ENCODE measurements around the gene NPFFR1.

The NPFFR1 gene

DNA sequence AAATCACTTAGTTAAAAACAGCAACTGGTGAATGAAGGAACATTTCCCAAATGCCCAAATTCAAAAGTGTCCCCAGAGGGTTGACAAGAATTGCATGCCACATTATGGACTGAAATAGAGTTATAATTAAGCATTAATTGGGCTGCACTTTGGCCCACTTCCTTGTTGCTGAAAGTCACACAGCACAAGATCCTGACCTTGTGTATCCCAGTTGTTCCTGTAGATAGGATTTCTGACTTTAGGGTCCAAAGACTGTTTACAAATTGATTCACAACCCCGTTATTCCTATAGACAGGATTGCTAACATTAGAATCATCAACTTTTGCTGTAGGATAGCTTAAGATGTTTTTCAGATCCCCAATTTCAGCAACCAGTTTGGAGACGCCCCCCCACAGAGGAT is 31.5 kb upstream of the NPFFR1 start:
- DNase-seq: no peak

DNA sequence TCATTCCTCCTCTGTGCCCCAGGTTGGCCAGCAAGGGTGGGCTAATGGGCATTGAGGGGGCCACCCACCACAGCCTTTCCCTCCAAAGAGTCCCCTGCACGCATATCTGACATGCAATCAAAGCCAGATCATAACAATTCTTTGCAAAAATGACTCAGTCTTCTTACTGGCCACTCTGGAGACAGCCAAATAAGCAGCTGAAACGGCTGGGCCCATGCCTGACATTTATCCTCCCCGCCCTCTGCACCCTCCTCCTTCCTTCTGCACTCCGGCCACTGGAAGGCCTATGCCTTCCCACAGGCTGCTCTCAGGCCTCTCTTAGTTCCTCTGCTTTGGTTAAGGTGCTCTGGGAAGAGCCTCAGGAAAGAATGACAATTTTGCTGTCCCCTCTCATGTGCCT is 29.2 kb upstream of the NPFFR1 start:
- DNase-seq: no peak

DNA sequence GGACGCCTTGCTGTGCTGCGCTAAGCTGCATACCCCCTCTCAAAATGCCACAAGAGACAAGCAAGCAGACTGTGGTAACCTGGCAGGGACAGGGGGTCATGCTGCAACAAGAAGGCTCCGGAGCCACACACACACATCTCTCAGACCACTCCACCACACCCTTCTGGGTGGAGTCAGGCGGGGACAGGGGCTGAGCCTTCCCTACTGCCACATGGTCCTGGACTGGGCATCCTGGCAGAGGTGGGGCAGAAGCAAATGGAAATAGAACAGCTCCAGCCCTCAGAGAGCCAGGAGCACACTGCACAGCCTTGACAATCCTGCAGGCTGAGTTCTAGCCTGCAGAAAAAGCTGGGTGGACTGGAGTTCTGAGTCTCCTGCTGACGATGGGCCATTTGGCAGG is 28.4 kb upstream of the NPFFR1 start:
- DNase-seq: no peak

DNA sequence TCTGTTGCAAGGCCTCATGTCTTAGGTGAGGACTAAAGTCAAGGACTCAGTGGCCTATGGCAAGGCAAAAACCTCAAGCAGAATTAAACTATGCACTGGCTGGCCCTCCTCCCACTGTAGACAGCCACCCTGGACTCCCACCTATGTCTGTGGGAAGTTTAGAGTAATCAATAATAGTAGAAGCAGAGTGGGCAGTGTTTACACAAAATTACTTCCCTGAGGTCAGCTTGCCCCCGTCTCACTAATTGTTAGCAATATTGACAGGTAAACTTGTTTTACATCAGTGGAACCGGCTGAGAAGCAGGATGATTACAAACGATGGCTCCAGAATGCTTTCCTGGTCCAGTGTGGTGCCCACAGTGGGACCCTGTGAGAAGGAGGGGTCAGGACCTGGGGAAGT is 27.9 kb upstream of the NPFFR1 start:
- DNase-seq: no peak

DNA sequence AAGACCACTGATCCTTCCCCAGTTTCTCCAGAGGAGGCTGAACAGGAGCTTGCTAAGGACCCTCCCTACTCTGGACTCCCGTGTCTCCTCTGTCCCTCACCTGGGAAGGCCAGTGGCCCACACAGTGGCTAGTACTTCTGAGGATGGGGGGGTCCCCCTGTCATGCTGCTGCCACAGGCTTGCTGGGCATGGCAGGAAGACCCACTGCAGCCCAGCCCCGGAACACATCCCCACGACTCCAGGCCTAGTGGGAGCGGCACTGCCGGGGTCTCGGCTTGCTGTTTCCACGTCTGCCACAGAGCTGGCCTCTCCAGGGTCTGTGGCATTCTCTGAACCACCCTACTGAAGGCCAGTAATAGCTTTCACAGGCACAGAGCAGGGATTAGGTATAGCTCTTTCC is 25.9 kb upstream of the NPFFR1 start:
- no peak for DNase-seq

DNA sequence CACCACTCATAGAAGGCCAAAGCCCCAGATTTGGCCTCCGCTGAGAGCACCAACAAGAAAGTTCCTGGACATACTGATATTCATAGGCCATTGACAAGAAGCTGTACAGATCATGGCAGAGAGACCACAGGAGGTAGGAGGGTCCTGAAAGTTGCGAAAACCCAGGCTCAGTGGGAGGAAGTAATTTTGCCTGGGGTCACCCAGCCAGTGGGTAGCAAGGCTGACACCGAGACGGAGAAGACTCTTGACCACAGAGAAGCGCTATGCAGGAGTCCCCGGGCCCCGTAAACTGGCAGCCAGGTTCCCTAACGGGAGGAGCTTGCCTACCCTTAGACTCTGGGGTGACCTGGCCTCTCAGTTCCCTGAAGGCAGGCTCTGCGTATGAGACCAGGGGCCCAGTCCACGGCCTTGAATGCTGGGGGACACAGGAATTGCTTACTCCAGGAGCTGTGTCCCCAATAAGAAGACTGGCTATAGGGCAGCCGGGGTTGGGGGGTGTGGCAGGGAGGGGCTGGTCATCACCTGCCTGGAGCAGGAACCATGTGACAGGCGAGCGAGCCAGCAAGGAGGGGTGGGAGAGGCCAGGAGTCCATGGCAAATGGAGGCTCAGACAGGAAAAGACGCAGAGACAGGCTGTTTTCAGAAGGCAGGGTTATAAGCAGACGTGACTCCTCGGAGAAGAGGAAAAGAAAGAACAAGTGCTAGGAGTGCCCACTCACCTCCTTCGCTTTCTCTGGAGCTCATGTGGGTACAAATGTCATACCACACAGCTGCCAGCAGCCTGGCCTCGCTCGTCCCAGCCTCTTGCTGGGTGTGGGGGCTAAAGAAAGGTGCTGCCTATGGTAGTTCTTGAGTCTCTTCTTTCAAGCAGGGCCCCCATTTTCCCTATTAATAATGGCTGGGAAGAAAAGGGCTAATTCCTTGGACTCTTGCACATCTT is 24.6 kb upstream of the NPFFR1 start:
- no peak for DNase-seq

DNA sequence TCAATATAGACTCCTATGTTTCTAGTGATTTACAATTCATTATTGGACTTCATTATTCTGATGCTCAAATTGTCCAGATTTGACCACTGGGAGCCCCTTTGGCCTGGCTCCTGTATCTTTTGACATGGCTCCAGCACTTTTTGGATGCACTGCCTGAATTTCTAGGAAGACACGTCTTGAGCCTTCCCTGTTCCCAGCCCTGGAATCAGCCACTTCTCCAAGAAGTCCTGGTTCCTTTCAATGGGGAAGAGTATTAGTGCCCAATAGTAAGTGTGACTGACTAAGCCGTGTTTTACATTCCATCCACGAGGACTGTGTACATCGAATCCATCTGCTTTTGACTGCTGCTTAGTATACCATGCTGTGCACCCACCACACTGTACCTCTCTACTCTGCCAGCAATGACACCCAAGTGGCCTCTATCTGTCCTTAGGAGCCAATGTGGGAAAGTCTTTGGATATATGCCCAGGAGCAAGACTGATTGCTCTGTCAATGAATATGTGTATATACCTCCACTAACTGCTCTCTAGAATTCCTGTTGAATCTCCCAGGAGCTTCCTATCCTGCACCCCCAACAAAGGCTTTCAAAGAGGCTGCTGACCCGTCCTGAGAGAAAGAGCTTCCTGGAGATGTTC is 23.2 kb upstream of the NPFFR1 start:
- DNase-seq: no peak

DNA sequence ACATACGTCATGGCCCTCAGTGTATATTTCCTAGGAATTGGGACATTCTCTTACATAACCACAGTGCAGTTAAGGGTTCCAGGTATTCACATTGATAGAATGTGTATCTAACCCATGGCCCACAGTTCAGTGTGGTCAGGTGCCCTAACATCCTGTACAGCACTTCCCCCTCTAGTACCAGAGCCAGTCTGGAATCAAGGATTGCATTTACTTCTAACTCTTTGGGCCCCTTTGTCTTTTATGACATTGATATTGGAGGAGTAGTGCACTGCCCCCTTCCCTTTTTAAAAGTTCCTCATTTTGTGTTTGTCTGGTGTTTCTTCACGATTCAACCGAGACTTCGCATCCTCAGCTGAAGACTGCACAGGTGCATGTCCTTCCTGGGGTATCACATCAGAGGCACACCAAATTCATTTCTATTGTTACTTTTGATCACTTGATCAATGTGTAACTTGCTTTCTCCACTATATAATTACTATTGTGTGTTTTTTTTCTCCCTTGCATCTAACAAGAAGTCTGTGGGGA is 22.4 kb upstream of the NPFFR1 start:
- DNase-seq: no peak

DNA sequence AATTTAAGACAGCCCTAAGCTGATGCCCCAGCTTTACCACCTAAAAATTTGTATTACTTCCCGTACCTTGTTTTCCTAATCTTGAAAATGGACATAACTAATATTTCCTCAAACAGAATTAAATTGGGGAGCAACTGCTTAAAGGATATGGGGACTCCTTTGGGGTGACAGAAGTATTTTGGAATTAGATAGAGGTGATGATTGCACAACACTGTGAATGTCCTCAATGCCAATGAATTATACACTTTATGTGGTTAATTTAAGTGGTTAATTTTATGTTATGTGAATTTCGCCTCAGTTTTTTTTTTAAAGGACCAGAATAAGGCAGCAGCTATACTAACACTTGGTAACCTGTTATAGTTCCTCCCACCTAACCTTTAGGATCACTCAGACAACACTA is 19.9 kb upstream of the NPFFR1 start:
- DNase-seq: no peak

DNA sequence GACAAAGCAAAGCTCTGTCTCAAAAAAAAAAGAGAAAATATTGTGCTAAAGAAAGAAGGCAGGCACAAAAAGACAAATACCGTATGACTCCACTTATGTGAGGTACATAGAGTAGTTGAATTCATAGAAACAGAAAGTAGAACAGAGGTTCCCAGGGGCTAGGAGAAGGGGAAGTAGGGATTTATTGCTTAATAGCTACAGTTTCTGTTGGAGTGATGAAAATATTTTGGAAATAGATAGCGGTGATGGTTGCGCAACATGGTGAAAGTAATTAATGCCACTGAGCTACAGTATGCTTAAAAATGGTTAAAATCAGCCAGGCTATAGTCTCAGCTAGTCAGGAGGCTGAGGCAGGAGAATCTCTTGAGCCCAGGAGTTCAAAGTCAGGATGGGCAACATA is 18.5 kb upstream of the NPFFR1 start:
- DNase-seq: no peak

DNA sequence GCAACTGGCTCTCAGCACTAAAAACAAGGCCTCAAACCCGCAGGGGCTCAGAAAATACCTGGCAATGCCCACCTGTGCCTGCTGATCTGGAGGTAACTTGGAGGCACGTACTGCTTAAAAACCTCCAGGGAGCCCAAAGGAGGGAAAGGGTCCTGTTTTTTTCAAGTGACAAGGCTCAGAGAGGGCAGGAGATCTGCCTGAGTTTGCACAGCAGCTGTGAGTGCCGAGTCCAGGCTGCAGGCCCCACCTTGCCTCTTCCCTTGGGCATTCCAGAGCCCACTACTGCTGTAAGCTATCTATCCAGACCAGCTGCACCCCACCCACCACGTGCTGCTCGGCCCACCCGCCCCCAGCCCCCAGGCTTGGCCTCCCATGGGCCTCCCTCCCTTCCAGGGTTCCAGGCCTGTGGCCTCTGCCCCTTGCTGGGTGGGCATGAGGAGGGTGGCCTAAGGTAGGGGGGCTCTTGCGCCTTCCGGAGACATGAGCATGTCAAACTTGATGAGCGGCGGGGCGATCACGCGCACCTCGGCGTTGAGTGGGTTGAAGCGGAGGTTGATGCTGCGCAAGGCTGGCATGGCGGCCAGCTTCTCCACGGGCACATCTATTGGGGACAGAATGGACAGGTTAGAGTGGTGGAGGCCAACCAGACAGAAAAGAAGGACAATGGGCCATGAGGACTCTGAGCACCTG is 17.2 kb upstream of the NPFFR1 start:
- no peak for DNase-seq

DNA sequence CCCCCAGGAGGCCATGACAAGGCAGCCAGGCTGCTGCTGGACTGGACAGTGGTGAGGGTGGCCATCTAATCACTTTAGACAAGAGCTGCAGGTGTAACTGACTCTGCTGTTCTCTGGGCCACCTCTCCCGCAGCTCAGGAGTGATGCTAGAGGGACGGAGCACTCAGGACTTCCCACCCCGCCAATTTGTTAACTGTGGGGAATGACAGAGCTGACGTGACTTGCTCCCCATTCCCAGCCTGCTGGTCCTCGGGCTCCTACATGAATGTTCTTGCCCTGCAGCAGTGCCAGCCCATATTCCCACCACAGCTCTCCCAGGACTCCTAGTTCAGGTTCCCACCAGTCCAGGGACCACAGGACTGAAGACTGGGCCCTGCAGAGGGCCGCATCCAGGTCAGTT is 16.7 kb upstream of the NPFFR1 start:
- DNase-seq: no peak

DNA sequence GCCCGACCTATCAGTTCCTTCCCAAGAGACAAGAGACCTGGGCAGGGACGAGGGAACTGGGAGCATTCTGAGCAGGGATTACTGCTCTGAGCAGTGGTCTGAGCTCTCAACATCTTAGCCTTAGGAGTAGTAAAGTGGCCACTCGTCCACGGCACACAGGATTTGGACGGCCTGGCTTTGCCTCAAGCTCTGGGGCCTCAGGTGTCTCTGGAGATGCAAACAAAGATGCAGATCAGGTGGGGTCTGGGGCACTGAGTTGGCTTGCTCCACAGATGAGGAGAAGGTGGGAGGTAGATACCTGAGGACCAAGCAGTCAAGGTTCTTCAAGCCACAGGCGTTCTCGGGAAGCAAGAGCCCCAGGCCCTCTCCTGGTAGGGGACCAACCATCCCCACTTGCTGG is 16.1 kb upstream of the NPFFR1 start:
- DNase-seq: no peak

DNA sequence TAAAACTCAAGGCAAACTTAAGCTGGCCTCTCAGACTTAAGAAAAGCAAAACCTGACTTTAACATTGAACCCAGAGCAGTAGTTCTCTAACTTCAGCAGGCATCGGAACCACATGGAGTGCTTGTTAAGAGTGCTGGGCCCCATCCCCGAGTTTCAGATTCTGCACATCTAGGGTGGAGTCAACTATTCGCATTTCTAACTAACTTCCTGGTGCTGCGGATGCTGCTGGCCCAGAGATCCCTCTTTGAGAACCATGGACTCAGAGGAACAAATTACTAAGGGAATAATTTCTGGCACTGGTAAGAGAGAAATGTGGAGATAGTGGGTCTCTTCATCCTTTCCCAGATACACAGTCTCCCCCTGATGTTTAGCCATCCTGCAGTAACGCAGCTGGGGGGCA is 14.6 kb upstream of the NPFFR1 start:
- DNase-seq: no peak

DNA sequence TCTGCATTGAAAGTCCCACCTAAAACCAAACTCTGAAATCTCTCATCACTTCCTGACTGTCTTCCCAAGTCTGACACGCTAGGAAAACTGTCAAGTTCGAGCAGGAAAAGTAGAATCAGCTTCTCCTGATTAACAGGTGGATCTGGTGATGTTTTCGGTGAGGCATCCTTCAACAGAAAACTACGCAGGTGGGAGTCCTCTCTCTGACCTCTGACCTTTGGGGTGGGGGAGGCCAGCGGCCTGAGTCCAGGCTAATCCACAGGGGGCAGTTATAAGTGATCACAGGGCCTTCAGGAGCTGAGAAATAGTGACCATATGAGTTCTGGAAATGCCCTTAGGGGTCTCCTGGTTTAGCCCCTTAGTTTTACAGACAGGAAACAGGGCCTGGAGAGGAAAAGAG is 13.4 kb upstream of the NPFFR1 start:
- DNase-seq: no peak

DNA sequence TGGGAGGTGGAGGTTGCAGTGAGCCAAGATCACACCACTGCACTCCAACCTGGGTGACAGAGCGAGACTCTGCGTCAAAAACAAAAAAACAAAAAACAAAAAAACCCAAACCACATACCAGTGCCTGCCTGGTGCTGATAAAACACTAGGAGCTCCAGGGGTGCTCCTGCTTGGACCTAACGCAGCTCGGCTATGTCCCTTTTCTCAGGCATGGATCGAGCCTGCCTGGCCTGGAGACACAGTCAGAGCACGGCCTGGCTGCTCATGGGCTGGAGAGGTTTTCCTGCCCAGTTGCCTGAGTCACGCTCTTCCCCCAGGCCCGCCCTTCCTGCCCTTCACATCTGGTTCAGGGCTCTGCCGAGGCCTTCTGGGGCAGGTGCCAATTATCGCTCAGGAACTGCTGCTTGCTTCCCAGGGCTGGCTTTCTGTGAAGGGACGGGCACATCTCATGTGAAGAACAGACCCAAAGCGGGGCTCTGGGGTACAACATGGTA is 12.6 kb upstream of the NPFFR1 start:
- DNase-seq: no peak

DNA sequence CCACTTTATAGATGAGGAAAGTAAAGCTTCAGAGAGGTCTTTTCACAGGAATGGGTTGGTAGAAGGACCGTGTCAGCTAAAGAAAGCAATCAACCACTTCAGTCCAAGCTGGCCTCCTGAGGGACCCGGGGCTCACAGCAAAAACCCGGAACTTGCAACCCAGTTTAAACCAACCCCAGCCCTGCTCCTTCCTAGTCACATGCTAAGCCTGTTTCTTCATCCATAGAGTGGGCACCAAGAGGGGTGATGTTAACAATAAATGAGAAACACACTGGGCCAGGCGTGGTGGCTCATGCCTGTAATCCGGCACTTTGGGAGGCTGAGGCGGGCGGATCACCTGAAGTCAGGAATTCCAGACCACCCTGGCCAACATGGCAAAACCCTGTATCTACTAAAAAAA is 12.1 kb upstream of the NPFFR1 start:
- DNase-seq: no peak

DNA sequence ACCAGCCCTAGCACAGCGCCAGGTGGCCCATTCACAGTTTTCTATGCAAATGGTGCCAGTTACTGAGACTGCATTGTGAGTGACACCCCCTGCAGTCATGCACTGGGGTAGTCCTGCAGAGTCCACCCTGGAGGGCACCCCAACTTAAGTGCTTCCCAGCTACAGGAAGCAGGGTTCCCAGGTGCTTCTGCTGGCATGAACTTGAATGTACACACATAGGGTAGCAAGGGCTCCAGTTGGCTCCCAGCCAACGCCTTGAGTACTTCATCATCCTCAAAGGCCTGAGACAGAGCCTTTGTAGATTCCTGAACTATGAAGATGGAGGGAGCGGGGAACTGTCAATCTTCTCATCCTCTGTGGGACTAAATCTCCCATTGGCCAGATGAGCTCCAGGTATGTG is 11.5 kb upstream of the NPFFR1 start:
- no peak for DNase-seq

DNA sequence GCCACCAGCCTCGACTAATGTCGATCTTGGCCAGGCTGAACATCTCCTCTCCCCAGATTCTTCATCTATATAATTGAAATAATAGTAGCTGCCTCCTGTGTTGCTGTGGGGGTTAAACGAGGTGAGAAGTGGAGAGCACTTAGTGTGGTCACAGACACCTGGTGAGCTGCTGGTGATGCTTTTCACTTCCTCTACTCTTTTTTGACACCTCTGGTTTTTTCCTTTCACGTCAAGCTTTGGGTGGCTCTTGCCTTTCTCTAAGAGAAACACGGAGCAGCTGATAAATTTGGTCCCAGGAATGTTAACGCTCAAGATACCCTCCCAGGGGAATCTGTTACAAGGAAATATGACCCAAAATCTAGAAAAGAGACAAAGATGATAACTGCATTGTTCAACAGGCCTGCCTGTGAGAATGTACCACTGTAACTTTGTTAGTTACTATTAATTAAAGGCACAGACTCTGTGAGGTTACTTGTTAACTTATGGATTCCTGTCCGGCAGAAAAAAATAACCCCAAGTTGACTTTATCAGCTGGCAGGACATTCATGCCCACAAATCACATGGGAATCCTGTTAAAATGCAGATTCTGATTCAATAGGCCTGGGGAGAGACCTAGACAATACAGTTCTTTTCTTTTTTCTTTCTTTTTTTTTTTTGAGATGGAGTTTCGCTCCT is 9.5 kb upstream of the NPFFR1 start:
- no peak for DNase-seq

DNA sequence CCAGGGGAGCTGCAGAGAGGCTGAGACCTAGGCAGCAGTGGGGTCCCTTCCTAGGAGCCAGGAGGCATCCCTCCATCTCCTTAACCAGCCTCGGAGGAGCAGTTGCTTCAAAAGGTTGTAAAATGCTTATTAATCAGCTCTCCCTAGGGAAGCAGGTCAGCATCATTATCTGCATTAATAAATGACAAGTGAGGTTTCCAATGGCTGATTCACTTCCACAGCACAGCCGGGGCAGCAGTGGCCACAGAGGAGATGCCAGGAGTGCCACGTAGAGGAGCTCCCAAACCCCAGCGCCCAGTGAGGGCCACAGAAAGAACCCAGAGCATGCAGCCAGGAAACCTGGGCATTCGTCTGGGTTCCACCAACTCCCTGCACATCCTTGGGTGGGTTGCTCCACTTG is 8.2 kb upstream of the NPFFR1 start:
- no peak for DNase-seq

DNA sequence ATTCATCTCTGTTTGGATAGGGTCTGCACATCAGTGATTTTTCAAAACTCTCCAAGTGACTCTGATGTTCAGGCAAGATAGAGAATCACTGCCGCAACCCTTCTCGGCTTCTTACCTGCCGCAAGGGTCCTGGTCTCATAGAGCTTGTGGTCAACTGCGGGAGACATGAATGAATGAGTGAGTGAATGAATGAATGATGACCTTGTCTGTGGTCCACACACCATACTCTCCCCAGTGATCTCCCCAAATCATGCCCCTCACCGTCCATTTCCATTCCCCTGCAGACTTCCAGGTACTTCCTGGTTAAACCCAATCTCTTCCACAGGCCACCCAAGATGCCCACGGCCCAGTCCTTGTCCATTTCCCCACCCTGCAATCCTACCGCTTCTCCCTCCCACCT is 5.9 kb upstream of the NPFFR1 start:
- DNase-seq: no peak

DNA sequence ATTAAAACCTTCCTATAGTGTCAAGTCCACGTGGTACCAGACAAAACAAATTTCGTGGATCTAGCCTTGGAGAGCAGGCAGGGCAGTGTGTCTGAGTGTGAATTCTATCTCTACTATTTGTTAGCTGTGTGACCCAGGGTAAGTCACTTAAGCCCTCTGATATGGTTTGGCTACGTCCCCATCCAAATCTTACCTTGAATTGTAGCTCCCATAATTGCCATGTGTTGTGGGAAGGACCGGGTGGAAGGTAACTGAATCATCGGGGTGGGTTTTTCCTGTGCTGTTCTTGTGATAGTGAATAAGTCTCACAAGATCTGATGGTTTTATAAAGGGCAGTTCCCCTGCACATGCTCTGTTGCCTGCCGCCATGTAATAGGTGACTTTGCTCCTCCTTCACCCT is 2.8 kb upstream of the NPFFR1 start:
- DNase-seq: no peak

DNA sequence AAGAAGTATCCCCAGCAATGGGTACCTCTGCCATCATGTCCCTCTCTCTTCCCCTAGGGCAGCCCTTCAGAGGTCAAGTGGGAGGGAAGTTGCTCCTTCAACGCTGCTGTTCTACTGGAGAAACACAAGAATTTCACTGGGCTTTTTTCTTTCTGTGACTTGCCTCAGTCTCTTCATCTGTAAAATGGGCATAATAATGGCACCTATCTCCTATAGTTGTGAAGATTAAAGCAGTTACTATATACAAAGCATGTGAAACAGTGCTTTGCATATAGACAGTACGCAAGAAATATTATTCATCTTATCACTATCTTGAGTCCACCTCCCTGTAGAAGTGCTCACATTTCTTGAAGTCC is 1.6 kb upstream of the NPFFR1 start:
- DNase-seq: no peak

Data from NCI-H1436 (cell line).